ENCODE data around the gene PCDHA7.

The PCDHA7 gene

GRCh38 chr5:140857177-140857986, 23.3 kb downstream of the PCDHA7 start:
- no peak overlapping the region for H3K4me3 ChIP-seq (ENCODE audit: low read depth, low read length)
- no peak for TF ChIP-seq CTCF (IDR thresholded peaks at IDR 0.05; ENCODE audit: borderline replicate concordance, insufficient read depth, low read depth, low read length)

GRCh38 chr5:140857987-140858240, 23.8 kb downstream of the PCDHA7 start:
- no peak overlapping the region for H3K4me3 ChIP-seq (ENCODE audit: low read depth, low read length)
- no peak for TF ChIP-seq CTCF (IDR thresholded peaks at IDR 0.05; ENCODE audit: borderline replicate concordance, insufficient read depth, low read depth, low read length)

- no peak overlapping the region for H3K4me3 ChIP-seq (ENCODE audit: low read depth, low read length)
- no peak for TF ChIP-seq CTCF (IDR thresholded peaks at IDR 0.05; ENCODE audit: borderline replicate concordance, insufficient read depth, low read depth, low read length)
Observed at GRCh38 chr5:140862441-140863295, 28.6 kb downstream of the PCDHA7 start.

GRCh38 chr5:140868721-140869554, 34.9 kb downstream of the PCDHA7 start, which contains the start of gene PCDHA11:
TSS of gene PCDHA11 (plus strand) at chr5:140868957. CDS start at chr5:140869104, 147 bp downstream.
- H3K4me3 ChIP-seq (ENCODE audit: low read depth, low read length), result no peak within 1 kb of the TSS
- no peak for TF ChIP-seq CTCF (IDR thresholded peaks at IDR 0.05; ENCODE audit: borderline replicate concordance, insufficient read depth, low read depth, low read length)

- no peak overlapping the region for H3K4me3 ChIP-seq (ENCODE audit: low read depth, low read length)
- TF ChIP-seq CTCF (IDR thresholded peaks at IDR 0.05; ENCODE audit: borderline replicate concordance, insufficient read depth, low read depth, low read length), result no peak
Observed at GRCh38 chr5:140869555-140869886, 35.5 kb downstream of the PCDHA7 start.

GRCh38 chr5:140870221-140871201, 36.4 kb downstream of the PCDHA7 start:
- no peak for TF ChIP-seq CTCF (IDR thresholded peaks at IDR 0.05; ENCODE audit: borderline replicate concordance, insufficient read depth, low read depth, low read length)
- H3K4me3 ChIP-seq (ENCODE audit: low read depth, low read length), result no peak overlapping the region
